Mucosa of descending colon (tissue), 3 donors: ENCODE results near the gene PTPRN2. TPM values are rescaled to one million over a fixed set of nuclear protein-coding genes. Genes with fewer than 3 reads are reported as not detected.
"Not testable (repeated sequence)": the region's sequence is repeated elsewhere in the genome, so short reads cannot be mapped to it uniquely, and the experiment has no call there.

Source experiments
- ATAC-seq: fragments of 200-7000 bp; cut with Tn5 transposase; one replicate; pipeline ENCODE4 v1.9.1; 2020; ENCODE audit warnings: mild to moderate bottlenecking, moderate library complexity
- DNase-seq, 3 donors: peaks; one replicate each; pipeline ENCODE4 v3.0.0-alpha.2; 2020
- H3K36me3 ChIP-seq: fragments of 200-600 bp; one replicate; pipeline ENCODE4 v1.8.0; 2021; ENCODE audit warnings: low read depth, mild to moderate bottlenecking
- H3K4me1 ChIP-seq: fragments of 200-600 bp; one replicate; pipeline ENCODE4 v1.8.0; 2021; ENCODE audit warnings: low read depth, mild to moderate bottlenecking
- H3K4me3 ChIP-seq: fragments of 200-600 bp; one replicate; pipeline ENCODE4 v1.8.0; 2021; ENCODE audit warnings: mild to moderate bottlenecking
- H3K9me3 ChIP-seq: fragments of 200-600 bp; one replicate; pipeline ENCODE4 v1.8.0; 2021; ENCODE audit warnings: mild to moderate bottlenecking
- intact Hi-C, 2 donors: fragments of 100-400 bp; cut with DNase I in 1 of 2; cut with micrococcal nuclease in 1 of 2; formaldehyde crosslinking; loops; one replicate each; pipeline versions ENCODE4 v1.11.0 to v1.11.1; 2022; cut with DNase I, micrococcal nuclease
- total RNA-seq, 3 donors: library from RNA; stranded (reverse); fragmentation: NEBNext Ultra II Directional in 2 of 3; extraction: Animal tissue kit (Norgen Biotek cat#: 25700) in 2 of 3; gene quantifications; one replicate each; pipeline versions ENCODE4 v1.2.1 to v1.2.4, GENCODE V29; 2021 to 2023
- TF ChIP-seq, protein P1 (sequence below): fragments of 200-600 bp; IDR thresholded peaks from one replicate; pipeline ENCODE4 v1.8.0; 2022; ENCODE audit warnings: antibody characterized with exemption, mild to moderate bottlenecking
- donor health status: DM: no; HTN: no; CAD: no; lungs with moderate emphysema.
- donor health status: DM: no; HTN: no; CAD: no.
- donor health status: DM: no; HTN: yes; CAD: no.

Gene PTPRN2
- total RNA-seq, 3 donors from 2014 or later, result 12.5 to 28.0 (median 26.2) TPM

DNA sequence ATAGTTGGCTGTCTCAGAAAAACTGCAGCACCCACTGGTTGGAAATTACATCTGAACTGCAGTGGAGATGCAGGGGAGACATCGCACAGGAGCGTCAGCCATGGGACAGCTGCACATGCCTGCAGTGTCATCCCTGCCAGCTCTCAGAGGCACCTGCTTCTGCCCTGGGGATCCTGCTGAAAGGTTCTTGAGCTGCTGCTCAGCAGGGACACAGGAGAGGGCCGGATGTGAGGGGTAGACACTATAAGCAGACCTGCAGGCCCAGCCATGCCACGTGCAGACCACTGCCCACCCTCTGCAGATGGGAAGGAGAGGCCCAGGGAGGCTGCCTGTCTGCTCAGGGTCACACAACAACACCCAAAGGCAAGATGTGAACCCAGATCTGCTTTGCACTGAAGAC is 649.4 kb downstream of the PTPRN2 start:
- TF ChIP-seq, protein P1, sequence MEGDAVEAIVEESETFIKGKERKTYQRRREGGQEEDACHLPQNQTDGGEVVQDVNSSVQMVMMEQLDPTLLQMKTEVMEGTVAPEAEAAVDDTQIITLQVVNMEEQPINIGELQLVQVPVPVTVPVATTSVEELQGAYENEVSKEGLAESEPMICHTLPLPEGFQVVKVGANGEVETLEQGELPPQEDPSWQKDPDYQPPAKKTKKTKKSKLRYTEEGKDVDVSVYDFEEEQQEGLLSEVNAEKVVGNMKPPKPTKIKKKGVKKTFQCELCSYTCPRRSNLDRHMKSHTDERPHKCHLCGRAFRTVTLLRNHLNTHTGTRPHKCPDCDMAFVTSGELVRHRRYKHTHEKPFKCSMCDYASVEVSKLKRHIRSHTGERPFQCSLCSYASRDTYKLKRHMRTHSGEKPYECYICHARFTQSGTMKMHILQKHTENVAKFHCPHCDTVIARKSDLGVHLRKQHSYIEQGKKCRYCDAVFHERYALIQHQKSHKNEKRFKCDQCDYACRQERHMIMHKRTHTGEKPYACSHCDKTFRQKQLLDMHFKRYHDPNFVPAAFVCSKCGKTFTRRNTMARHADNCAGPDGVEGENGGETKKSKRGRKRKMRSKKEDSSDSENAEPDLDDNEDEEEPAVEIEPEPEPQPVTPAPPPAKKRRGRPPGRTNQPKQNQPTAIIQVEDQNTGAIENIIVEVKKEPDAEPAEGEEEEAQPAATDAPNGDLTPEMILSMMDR, result no peak

DNA sequence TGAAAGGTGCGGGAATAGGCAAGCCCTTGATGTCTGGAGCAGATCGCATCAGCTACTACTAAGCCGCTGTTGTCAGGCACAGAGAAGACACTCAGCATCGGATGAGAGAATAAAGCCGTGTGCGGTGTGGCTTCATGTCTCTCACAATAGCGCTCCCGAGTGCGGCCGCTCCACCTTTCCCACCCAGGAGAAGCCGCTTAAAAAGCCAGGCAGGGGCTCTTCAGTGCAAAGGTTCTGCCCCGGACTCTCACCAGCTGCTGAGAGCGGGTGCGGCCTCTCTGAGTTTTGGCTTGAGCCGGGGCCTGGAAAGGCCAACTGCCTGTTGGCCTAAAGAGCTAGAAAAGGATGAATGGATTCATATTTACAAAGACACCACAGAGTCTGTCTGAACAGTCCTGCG is 650.2 kb downstream of the PTPRN2 start:
- DNase-seq, result no peak
- H3K4me3 ChIP-seq, result no peak overlapping the region
- TF ChIP-seq, protein P1, result no peak
- no peaks in the 10 kb centered on the region for H3K4me1 ChIP-seq
- H3K36me3 ChIP-seq, result no peaks in the 10 kb centered on the region
- intact Hi-C loops, result no loop called here
- no peak for ATAC-seq
- peaks cover 8% of the 10 kb centered on the region for H3K9me3 ChIP-seq

More for the DNA sequence above, 649.4 kb downstream of the PTPRN2 start:
- Histone ChIP-seq H3K36me3 (no peaks in the 10 kb centered on the region), H3K9me3 (peaks cover 2% of the 10 kb centered on the region), H3K4me1 (no peaks in the 10 kb centered on the region), H3K4me3 (no peak overlapping the region)
- intact Hi-C loops, result no loop called here
- DNase-seq (no peak), ATAC-seq (no peak)

DNA sequence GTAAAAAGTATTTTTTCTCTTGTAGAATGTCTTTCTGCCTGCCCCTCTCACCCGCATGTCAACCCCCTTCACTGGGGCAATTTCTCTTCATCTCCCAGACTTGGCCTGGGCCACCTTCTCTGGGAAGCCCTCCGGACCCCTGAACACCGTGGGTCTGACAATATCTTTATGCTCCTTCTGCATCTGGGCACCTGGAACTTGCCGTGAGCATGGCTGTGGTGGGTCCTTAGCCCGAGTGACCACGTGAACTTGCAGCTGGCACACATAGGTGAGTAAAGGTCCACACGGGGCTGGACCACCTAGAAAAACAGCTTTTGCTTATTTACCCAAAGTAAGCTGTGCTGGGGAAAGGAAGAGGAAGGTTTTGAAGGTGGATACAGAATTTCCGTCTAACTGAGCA is 650.6 kb downstream of the PTPRN2 start:
- intact Hi-C loops, result no loop called here

DNA sequence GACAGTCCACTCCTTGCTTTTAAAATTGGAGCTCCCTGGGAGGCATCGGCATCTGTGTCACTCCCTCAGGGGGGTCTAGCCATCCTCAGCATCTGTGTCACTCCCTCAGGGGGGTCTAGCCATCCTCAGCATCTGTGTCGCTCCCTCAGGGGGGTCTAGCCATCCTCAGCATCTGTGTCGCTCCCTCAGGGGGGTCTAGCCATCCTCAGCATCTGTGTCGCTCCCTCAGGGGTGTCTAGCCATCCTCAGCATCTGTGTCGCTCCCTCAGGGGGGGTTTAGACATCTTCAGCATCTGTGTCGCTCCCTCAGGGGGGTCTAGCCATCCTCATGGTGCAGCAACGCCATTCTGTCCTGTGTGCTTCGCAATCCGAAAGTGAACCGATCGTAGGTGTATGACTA is 651.9 kb downstream of the PTPRN2 start:
- ATAC-seq, H3K9me3 ChIP-seq, H3K4me3 ChIP-seq, intact Hi-C loops, H3K4me1 ChIP-seq, H3K36me3 ChIP-seq, DNase-seq: not testable (repeated sequence)

More for the DNA sequence above, 650.6 kb downstream of the PTPRN2 start:
- TF ChIP-seq, protein P1, result no peak
- DNase-seq (no peak), ATAC-seq (no peak)
- H3K4me1 ChIP-seq, result no peaks in the 10 kb centered on the region
- no peaks in the 10 kb centered on the region for H3K36me3 ChIP-seq
- H3K4me3 ChIP-seq, result no peak overlapping the region
- H3K9me3 ChIP-seq, result peaks cover 10% of the 10 kb centered on the region

DNA sequence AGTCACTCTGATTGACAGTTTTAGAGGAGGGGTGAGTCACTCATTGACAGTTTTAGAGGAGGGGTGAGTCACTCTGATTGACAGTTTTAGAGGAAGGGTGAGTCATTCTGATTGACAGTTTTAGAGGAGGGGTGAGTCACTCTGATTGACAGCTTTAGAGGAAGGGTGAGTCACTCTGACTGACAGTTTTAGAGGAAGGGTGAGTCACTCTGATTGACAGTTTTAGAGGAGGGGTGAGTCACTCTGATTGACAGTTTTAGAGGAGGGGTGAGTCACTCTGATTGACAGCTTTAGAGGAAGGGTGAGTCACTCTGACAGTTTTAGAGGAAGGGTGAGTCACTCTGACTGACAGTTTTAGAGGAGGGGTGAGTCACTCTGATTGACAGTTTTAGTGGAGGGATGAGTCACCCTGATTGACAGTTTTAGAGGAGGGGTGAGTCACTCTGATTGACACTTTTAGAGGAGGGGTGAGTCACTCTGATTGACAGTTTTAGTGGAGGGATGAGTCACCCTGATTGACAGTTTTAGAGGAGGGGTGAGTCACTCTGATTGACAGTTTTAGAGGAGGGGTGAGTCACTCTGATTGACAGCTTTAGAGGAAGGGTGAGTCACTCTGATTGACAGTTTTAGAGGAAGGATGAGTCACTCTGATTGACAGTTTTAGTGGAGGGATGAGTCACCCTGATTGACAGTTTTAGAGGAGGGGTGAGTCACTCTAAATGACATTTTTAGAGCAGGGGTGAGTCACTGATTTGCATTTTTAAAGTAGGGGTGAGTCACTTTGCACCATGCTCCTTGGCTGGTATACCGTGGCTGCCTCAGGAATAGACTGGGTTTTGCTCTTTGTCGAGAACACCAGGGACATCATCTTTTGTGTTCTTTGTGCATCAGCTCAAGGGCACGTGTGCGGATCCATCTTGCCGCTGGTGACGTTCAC is 654.1 kb downstream of the PTPRN2 start:
- DNase-seq, ATAC-seq, H3K4me3 ChIP-seq, H3K9me3 ChIP-seq, H3K4me1 ChIP-seq, intact Hi-C loops, H3K36me3 ChIP-seq: not testable (repeated sequence)

DNA sequence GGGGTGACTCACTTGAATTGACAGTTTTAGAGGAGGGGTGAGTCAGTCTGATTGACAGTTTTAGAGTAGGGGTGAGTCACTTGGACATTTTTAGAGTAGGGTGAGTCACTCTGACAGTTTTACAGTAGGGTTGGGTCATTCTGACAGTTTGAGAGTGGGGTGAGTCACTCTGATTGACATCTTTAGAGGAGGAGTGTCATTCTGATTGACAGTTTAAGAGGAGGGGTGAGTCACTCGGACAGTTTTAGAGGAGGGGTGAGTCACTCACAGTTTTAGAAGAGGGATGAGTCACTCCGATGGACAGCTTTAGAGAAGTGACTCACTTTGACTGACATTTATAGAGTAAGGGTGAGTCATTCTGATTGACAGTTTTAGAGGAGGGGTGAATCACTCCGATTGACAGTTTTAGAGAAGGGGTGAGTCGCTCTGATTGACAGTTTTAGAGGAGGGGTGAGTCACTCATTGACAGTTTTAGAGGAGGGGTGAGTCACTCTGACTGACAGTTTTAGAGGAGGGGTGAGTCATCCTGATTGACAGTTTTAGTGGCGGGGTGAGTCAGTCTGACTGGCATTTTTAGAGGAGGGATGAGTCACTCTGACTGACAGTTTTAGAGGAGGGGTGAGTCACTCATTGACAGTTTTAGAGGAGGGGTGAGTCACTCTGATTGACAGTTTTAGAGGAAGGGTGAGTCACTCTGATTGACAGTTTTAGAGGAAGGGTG is 655.0 kb downstream of the PTPRN2 start:
- no peaks in the 10 kb centered on the region for H3K4me1 ChIP-seq
- H3K36me3 ChIP-seq, result no peaks in the 10 kb centered on the region
- intact Hi-C loops, result no loop called here
- H3K9me3 ChIP-seq, result peaks cover 10% of the 10 kb centered on the region
- no peak overlapping the region for H3K4me3 ChIP-seq
- DNase-seq, result no peak
- TF ChIP-seq, protein P1, result no peak
- ATAC-seq, result peak; percentile 9
